H1 (cell line): ENCODE results near the gene SRRM4. TPM values are rescaled to one million over a fixed set of nuclear protein-coding genes. Genes with fewer than 3 reads are reported as not detected.

ENCODE experiments used
- BACH1 ChIP-seq: IDR thresholded peaks from 2 replicates; pipeline ENCODE4 v1.6.1; 2012; ENCODE audit warnings: low read length, improper control_type of control experiment
- CHD7 ChIP-seq: fragments of 300-600 bp; sonication (generic); IDR thresholded peaks from 2 replicates; pipeline ENCODE4 v1.7.1; 2012; ENCODE audit warnings: low read length, moderate library complexity, mild to moderate bottlenecking, inconsistent platforms; ENCODE audit not compliant: insufficient replicate concordance
- E2F6 ChIP-seq: IDR thresholded peaks from 2 replicates; pipeline ENCODE4 v1.6.1; 2012; ENCODE audit warnings: inconsistent platforms
- EP300 ChIP-seq, 2 experiments: IDR thresholded peaks; 1 replicate in 1 of 2; 2 replicates in 1 of 2; pipeline ENCODE4 v1.6.1; 2011 to 2012; ENCODE audit warnings: low read depth in 2 of 2, low read length in 2 of 2, mild to moderate bottlenecking in 2 of 2, borderline replicate concordance in 1 of 2, inconsistent platforms in 1 of 2, moderate library complexity in 1 of 2
- HDAC2 ChIP-seq, 2 experiments: fragments of 300-600 bp in 1 of 2; sonication (generic) in 1 of 2; IDR thresholded peaks; 2 replicates each; pipeline ENCODE4 v1.6.1; 2011 to 2012; ENCODE audit warnings: low read depth in 2 of 2, low read length in 2 of 2, mild to moderate bottlenecking in 2 of 2, moderate library complexity in 2 of 2, borderline replicate concordance in 1 of 2, inconsistent platforms in 1 of 2
- PHF8 ChIP-seq: fragments of 200-600 bp; sonication (generic); conservative IDR thresholded peaks from 2 replicates; pipeline ENCODE4 v1.7.1; 2012; ENCODE audit warnings: low read depth, mild to moderate bottlenecking, inconsistent platforms, low read length, moderate library complexity
- SIRT6 ChIP-seq: IDR thresholded peaks from one replicate; pipeline ENCODE4 v1.7.1; 2012; ENCODE audit warnings: low read length, inconsistent platforms
- polyA plus RNA-seq, 7 experiments: library from polyadenylated mRNA; depleted of rRNA in 3 of 7; stranded (reverse) in 5 of 7; unstranded in 2 of 7; fragments of >200 nt in 5 of 7; fragments of 200-250 nt in 2 of 7; gene quantifications; 1 replicate in 5 of 7; 2 replicates in 1 of 7; 4 replicates in 1 of 7; pipeline versions ENCODE4 v1.2.1 to v1.2.3, GENCODE V29; 2011 to 2013; ENCODE audit warnings: missing spikeins in 2 of 7, mixed read lengths in 2 of 7
- total RNA-seq: library from RNA; stranded (reverse); fragmentation: NEBNext Ultra II Directional; extraction: Animal tissue kit (Norgen Biotek cat#: 25700); gene quantifications from 2 replicates; pipeline ENCODE4 v1.2.1, GENCODE V29; 2021

Gene SRRM4
- total and polyA plus RNA-seq, 2 of the 8 experiments (the other 6 are each of a cell fraction or from before 2014, with no cell fraction given), result 0.53 to 1.1 TPM

DNA sequence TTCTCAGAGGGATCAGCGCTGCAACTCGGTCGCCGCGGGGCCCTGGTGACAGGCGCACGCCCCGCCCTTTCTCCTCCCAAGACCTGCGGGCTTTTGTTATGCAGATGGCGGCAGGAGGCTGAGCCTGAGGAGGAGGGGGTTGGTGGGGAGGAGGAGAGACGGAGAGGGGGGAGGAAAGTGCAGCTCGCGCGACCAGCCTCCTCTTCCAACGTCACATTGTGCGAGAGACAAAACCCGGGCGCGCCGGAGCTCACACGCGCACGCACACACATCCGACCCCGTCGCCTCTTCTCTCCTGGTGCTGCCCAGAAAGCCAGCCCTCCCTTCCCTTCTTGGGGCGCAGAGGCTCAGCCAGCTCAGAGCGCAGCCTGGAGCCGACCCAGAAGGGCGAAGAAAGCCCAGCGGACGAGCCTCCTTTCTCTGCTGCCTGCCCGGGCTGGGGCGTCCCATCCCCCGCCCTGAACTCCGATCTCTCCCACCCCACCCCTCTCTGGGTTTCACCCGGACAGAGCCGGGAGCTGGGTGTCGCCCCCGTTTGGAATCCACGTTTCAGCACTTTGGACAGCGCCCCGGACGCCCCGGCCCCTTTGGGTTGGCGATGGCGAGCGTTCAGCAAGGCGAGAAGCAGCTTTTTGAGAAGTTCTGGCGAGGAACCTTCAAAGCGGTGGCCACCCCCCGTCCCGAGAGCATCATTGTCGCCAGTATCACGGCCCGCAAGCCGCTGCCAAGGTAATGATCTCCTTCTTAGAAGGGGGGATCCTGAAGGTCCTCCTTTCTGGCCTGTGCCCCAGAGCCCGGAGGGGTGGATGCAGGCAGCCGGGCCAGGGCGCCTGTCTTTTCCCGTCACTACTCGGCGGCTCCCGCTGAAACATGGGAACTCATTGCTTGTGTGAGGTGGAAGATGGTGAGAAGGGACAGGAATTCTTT, at the start of gene SRRM4 (continued):
- TF ChIP-seq CHD7 (no peak), SIRT6 (no peak), HDAC2 (IDR thresholded peaks at IDR 0.05; ENCODE audit: borderline replicate concordance in 1 of 2, low read depth in 2 of 2, low read length in 2 of 2) (peak; percentile 87 to 91; a peak in 3 of 4 replicates), E2F6 (0 out of 2 replicates have a peak, but pooled peaks have one; percentile 4), EP300 (IDR thresholded peaks at IDR 0.05; ENCODE audit: borderline replicate concordance in 1 of 2, low read depth in 2 of 2, low read length in 2 of 2) (peak in 1 of 2 experiments; percentile 47; a peak in 1 of 3 replicates), PHF8 (no peak; the same call in 1 of the 2 replicates), BACH1 (no peak)
